ENCODE measurements around the gene ELP2. TPM values are rescaled to one million over a fixed set of nuclear protein-coding genes. Genes with fewer than 3 reads are reported as not detected.
A peak's percentile ranks its signal among the peaks of the same experiment; 100 is the strongest.

The ELP2 gene
- total RNA-seq, 2 experiments from 2014 or later: 200 to 206 TPM

- H3K4me1 Mint-ChIP-seq (ENCODE audit: low read depth): peaks cover 6% of the 10 kb centered on the region
- TF ChIP-seq CTCF (IDR thresholded peaks at IDR 0.05): no peak
- ChIA-PET POLR2A (no interaction called here), CTCF (no interaction called here)
- H3K36me3 ChIP-seq (ENCODE audit: insufficient read depth, low read length): peaks cover 7% of the 10 kb centered on the region
- no peak for ATAC-seq (ENCODE audit: poor library complexity)
- H3K27ac Mint-ChIP-seq: no peak overlapping the region
- no peaks in the 10 kb centered on the region for H3K27me3 ChIP-seq (ENCODE audit: control insufficient read depth in 1 of 2, insufficient read depth in 2 of 2, low read length in 2 of 2)
- H3K4me3 ChIP-seq (ENCODE audit: low read length): no peak overlapping the region
- intact Hi-C loops (cut with DNase I, micrococcal nuclease): no loop called here
- H3K4me3 Mint-ChIP-seq: no peak overlapping the region
- H3K27ac ChIP-seq (ENCODE audit: low read depth in 1 of 2, low read length in 2 of 2): no peak overlapping the region
- H3K9me3 Mint-ChIP-seq: no peaks in the 10 kb centered on the region
- no peaks in the 10 kb centered on the region for H3K9me3 ChIP-seq (ENCODE audit: control insufficient read depth in 1 of 2, insufficient read depth in 1 of 2, low read length in 2 of 2)
- no peak for DNase-seq
- peaks cover 9% of the 10 kb centered on the region for H3K27me3 Mint-ChIP-seq
- H3K36me3 Mint-ChIP-seq (ENCODE audit: low read depth): peaks cover 2% of the 10 kb centered on the region
- H3K4me1 ChIP-seq (ENCODE audit: insufficient read depth, low read length): peaks cover 15% of the 10 kb centered on the region
Measured at GRCh38 chr18:36181898-36182506, 52.3 kb downstream of the ELP2 start.

- CTCF ChIA-PET: no interaction called here
Measured at GRCh38 chr18:36183033-36183432, 53.3 kb downstream of the ELP2 start.

GRCh38 chr18:36183987-36184386 lies 54.3 kb downstream of the ELP2 start:
- ATAC-seq (ENCODE audit: poor library complexity): no peak
- Histone ChIP-seq H3K27ac (ENCODE audit: low read depth in 1 of 2, low read length in 2 of 2) (no peak overlapping the region), H3K4me3 (ENCODE audit: low read length) (no peak overlapping the region), H3K36me3 (ENCODE audit: insufficient read depth, low read length) (no peaks in the 10 kb centered on the region), H3K9me3 (ENCODE audit: control insufficient read depth in 1 of 2, insufficient read depth in 1 of 2, low read length in 2 of 2) (no peaks in the 10 kb centered on the region), H3K27me3 (ENCODE audit: control insufficient read depth in 1 of 2, insufficient read depth in 2 of 2, low read length in 2 of 2) (peaks cover 10 to 12% of the 10 kb centered on the region in 2 experiments), H3K4me1 (ENCODE audit: insufficient read depth, low read length) (peaks cover 26% of the 10 kb centered on the region)
- H3K9me3 Mint-ChIP-seq: no peaks in the 10 kb centered on the region
- no peak for TF ChIP-seq CTCF (IDR thresholded peaks at IDR 0.05)
- peaks cover 14% of the 10 kb centered on the region for H3K4me1 Mint-ChIP-seq (ENCODE audit: low read depth)
- H3K27ac Mint-ChIP-seq: no peak overlapping the region
- ChIA-PET CTCF (no interaction called here), POLR2A (no interaction called here)
- DNase-seq: no peak
- no peaks in the 10 kb centered on the region for H3K36me3 Mint-ChIP-seq (ENCODE audit: low read depth)
- intact Hi-C loops (cut with DNase I, micrococcal nuclease): no loop called here
- peak overlapping the region; percentile 62 for H3K4me3 Mint-ChIP-seq
- peaks cover 22% of the 10 kb centered on the region for H3K27me3 Mint-ChIP-seq

More at GRCh38 chr18:36183033-36183432, 53.3 kb downstream of the ELP2 start:
- no peaks in the 10 kb centered on the region for H3K9me3 ChIP-seq (ENCODE audit: control insufficient read depth in 1 of 2, insufficient read depth in 1 of 2, low read length in 2 of 2)
- H3K36me3 Mint-ChIP-seq (ENCODE audit: low read depth): no peaks in the 10 kb centered on the region
- peaks cover 12% of the 10 kb centered on the region for H3K27me3 Mint-ChIP-seq
- H3K4me1 ChIP-seq (ENCODE audit: insufficient read depth, low read length): peaks cover 23% of the 10 kb centered on the region
- H3K36me3 ChIP-seq (ENCODE audit: insufficient read depth, low read length): no peaks in the 10 kb centered on the region
- H3K27ac Mint-ChIP-seq: no peak overlapping the region
- intact Hi-C loops (cut with DNase I, micrococcal nuclease): no loop called here
- no peak for TF ChIP-seq CTCF (IDR thresholded peaks at IDR 0.05)
- ATAC-seq (ENCODE audit: poor library complexity) (no peak), DNase-seq (no peak)
- POLR2A ChIA-PET: interaction anchor here (0.7 kb wide), 1 partner anchor 54 kb away, joined by 3 read pairs; the partner anchor contains the start of gene SLC39A6
- H3K27ac ChIP-seq (ENCODE audit: low read depth in 1 of 2, low read length in 2 of 2): no peak overlapping the region
- H3K4me3 Mint-ChIP-seq: peak overlapping the region; percentile 36
- no peaks in the 10 kb centered on the region for H3K9me3 Mint-ChIP-seq
- peaks cover 4% of the 10 kb centered on the region in 2 experiments for H3K27me3 ChIP-seq (ENCODE audit: control insufficient read depth in 1 of 2, insufficient read depth in 2 of 2, low read length in 2 of 2)
- H3K4me3 ChIP-seq (ENCODE audit: low read length): no peak overlapping the region
- peaks cover 9% of the 10 kb centered on the region for H3K4me1 Mint-ChIP-seq (ENCODE audit: low read depth)

All from CD4-positive, alpha-beta T cell (primary cell).